ENCODE data around the gene FBXO44.
"Not testable (repeated sequence)": the region's sequence is repeated elsewhere in the genome, so short reads cannot be mapped to it uniquely, and the experiment has no call there.

The FBXO44 gene, protein sequence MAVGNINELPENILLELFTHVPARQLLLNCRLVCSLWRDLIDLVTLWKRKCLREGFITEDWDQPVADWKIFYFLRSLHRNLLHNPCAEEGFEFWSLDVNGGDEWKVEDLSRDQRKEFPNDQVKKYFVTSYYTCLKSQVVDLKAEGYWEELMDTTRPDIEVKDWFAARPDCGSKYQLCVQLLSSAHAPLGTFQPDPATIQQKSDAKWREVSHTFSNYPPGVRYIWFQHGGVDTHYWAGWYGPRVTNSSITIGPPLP

GRCh38 chr1:11654137-11654938 lies at the start of gene FBXO44, which contains the start of gene FBXO2:
Gene FBXO44, plus strand, starts transcription at chr1:11654877. Its CDS starts 959 bp downstream, at chr1:11655836.
Gene FBXO2, minus strand, starts transcription at chr1:11654429. Its CDS starts 89 bp downstream, at chr1:11654340.
- DNase-seq, result peak in 36 of 51 donors; percentile 13 to 71 (median 46)

DNA sequence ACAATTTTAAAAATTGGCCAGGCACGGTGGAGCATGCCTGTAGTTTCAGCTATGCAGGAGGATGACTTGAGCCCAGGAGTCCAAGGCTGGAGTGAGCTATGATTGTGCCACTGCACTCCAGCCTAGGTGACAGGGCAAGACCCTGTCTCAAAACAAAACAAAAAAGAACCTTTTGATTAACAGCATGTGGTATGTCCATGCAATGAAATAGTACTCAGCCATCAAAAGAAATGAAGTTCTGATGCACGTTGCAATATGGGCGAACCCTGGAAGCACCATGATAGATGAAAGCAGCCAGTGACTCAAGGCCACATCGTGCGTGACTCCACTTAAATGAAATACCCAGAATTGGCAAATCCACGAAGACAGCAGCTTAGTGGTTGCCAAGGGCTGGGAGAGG lies 47.9 kb upstream of the FBXO44 start:
- no peak for DNase-seq

DNA sequence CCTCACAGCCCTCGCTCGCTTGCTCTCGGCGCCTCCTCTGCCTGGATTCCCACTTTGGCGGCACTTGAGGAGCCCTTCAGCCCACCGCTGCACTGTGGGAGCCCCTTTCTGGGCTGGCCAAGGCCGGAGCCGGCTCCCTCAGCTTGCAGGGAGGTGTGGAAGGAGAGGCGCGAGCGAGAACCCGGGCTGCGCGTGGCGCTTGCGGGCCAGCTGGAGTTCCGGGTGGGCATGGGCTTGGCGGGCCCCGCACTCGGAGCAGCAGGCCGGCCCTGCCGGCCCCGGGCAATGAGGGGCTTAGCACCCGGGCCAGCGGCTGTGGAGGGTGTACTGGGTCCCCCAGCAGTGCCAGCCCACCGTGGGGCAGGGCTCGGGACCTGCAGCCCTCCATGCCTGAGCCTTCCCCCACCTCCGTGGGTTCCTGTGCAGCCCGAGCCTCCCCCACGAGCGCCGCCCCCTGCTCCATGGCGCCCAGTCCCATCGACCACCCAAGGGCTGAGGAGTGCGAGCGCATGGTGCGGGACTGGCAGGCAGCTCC lies 46.0 kb upstream of the FBXO44 start:
- not testable (repeated sequence) for DNase-seq

DNA sequence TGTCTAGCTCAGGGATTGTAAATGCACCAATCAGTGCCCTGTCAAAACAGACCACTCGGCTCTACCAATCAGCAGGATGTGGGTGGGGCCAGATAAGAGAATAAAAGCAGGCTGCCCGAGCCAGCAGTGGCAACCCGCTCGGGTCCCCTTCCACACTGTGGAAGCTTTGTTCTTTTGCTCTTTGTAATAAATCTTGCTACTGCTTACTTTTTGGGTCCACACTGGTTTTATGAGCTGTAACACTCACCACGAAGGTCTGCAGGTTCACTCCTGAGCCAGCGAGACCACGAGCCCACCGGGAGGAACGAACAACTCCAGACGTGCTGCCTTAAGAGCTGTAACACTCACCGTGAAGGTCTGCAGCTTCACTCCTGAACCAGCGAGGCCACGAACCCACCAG lies 45.3 kb upstream of the FBXO44 start:
- DNase-seq, result not testable (repeated sequence)

DNA sequence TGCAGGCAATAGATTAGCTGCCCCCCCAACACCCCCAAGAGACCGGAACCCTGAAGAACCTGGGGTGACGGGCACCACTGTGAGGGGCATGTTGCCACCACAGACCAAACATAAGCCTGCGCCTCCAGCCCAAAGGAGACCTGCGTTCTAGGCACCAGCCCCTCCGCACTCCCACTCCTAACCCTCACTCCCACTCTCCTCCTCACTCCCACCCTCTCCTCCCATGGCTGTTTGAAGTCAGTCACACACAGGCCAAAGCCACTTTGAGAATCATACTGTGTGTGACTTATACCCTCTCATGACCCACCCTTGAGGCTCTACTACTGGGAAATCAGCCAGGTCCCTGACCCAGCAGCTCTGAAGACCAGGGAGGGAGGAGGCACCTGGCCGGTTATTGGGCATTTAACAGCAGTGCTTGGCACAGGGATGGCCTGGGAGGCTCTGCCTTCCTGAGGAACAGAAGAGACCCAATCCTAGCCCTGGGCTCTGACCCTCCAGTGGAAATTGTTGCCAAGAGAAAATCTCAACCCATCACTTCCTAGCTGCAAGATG lies 44.0 kb upstream of the FBXO44 start:
- DNase-seq, result no peak

GRCh38 chr1:11611638-11612327 lies 42.9 kb upstream of the FBXO44 start:
- no peak for DNase-seq

- no peak for DNase-seq
Measured at GRCh38 chr1:11613347-11613746, 41.3 kb upstream of the FBXO44 start.

DNA sequence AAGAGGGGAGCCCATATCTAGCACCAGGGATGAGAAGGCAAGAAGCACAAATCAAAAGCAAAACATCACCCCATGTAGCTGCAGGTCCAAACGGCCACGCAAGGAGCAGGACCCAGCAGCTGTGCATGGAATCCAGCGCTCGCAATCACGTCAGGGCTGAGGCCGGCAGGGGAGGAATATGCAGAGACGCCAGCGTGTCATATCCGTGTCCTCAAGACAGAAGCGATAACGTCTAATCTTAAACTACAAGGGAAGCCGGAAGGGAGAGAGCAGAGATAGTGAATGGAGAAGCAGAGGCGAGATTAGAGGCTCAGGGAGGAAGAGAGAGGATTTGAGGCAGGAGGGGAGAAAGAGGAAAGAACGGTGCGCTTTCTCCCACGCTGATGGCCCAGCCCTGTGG lies 39.6 kb upstream of the FBXO44 start:
- no peak for DNase-seq

DNA sequence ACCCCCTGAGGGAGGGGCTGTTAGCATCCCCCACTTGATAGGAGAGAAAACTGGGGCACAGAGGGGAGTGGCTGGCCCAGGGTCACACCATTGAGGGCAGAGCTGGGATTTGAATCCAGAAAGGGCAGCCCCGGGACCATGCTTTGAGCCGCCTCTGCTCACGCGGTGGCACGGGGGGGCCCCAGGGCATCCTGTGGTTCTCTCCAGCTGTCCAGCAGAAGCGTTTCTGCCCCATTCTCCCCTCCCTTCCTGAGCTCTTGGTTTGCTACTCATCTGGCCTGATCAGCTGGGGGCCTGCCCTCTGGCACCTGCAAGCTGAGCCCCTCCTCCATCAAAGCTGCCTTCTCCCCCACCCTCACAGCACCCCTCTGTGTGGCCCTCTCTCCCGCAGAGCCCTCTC lies 37.9 kb upstream of the FBXO44 start:
- no peak for DNase-seq

DNA sequence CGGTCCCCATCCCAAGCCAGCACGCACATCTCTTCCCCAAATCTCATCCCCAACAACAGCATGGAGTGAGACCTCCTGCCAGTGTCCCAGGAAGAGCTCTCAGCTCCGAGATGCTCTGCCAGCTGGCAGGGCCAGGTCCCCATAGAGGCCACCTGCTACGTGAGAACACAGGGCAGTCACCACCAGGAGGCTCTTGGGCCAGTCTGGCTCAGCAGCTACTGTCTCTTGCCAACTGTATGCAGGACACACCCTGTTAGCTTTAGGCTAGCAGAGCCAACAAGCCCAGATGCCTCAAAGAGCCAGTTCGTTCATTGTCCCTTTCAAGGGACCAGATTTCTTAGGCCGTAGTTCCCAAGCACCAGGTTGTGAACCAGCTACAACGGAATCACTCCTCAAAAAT lies 37.4 kb upstream of the FBXO44 start:
- DNase-seq, result no peak

- DNase-seq, result no peak
Measured at GRCh38 chr1:11617741-11618140, 36.9 kb upstream of the FBXO44 start.

DNA sequence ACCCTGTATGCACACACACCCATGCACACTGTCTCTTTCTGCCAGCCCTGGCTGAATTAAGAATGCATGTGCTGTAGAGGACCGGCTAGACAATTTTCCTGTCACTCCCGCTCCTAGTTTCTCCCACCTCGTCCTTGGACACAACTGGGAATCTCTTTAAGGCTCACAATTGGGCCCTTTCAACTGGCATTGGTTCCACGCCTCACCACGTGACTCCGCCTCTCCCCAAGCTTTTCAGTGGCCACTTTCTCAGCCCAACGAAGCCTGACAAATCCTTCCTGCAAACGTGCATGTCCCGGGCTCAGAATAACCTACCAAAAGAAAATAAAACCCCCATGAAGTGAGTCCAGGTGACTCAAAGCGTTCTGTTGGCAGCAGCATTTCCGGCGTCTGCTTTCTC lies 34.3 kb upstream of the FBXO44 start:
- no peak for DNase-seq

DNA sequence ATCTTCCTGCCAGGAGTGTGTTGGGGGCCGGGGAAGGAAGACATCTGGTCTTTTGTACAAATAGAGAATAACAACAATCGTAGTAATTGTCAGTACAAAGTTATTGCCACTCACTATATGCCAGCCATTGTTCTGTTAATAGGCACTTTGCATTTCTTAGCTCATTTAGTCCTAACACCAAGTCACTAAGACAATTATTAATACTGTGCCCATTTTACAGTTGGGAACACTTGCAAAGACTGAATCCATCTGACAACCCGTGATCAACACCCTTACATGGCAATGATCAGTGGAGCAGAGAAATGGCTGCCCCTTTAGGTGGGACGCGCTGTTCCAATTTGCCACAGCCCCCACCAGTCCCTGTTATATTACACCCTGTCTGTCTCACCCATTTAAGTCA lies 33.8 kb upstream of the FBXO44 start:
- DNase-seq, result no peak

GRCh38 chr1:11622398-11622797 lies 32.3 kb upstream of the FBXO44 start:
- no peak for DNase-seq

DNA sequence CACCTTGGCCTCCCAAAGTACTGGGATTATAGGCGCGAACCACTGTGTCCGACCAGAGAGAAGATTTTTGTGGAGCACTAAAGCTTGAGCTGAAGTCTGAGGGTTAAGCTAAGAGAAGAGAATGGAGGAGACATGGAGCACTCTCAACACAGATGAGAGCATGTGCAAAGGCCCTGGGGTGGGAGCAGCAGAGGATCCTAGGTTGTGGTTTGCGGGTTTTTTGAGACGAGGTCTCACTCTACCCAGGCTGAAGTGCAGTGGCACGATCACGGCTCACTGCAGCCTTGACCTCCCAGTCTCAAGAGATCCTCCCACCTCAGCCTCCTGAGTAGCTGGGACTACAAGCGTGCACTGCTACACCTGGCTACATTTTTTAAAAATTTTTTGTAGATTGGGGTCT lies 31.0 kb upstream of the FBXO44 start:
- DNase-seq, result no peak

GRCh38 chr1:11626551-11626950 lies 28.1 kb upstream of the FBXO44 start:
- DNase-seq, result no peak

GRCh38 chr1:11628767-11629166 lies 25.9 kb upstream of the FBXO44 start:
- DNase-seq, result no peak

- peak in 1 of 51 donors; percentile 10 for DNase-seq
Measured at GRCh38 chr1:11629184-11630016, 25.3 kb upstream of the FBXO44 start.

GRCh38 chr1:11634365-11635192 lies 20.1 kb upstream of the FBXO44 start:
- no peak for DNase-seq

DNA sequence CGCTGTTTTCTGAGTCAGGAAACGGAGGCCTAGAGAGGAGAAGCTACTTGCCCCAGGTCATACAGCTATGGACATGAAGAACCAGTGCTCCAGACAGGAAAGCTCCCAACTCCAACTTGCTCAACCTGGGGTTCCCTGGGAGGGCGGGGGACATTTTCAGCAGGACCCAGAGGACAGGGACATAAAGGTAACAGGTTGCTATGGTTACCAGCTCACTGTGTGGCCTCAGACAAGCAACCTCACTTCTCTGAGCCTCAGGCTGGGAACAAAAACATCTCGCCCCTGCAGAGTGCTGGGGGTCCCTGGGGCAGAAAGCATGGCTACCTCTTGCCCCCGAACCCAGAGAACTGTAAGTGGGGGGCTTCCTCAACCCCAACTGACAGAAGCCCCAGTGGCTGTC lies 16.6 kb upstream of the FBXO44 start:
- no peak for DNase-seq
